PC-9 (cell line): ENCODE measurements around the gene NUPR1. TPM values are rescaled to one million over a fixed set of nuclear protein-coding genes. Genes with fewer than 3 reads are reported as not detected.

ENCODE experiments used
- Bru-seq: library from RNA; stranded (reverse); fragments of 400-500 nt; gene quantifications from one replicate; lab custom pipeline; 2021; lab: Mats Ljungman, UMichigan
- BruChase-seq, 2 experiments: library from RNA; stranded (reverse); fragments of 400-500 nt; gene quantifications; one replicate each; lab custom pipeline; 2021; lab: Mats Ljungman, UMichigan
- BruUV-seq: library from RNA; stranded (reverse); fragments of 400-500 nt; replicated peaks from 2 replicates; lab custom pipeline; 2021; lab: Mats Ljungman, UMichigan
- CTCF ChIA-PET: fragments of 300-600 bp; sonication (Branson Sonifier 250); formaldehyde crosslinking; loops from one replicate; lab custom pipeline; 2022; ENCODE audit warnings: antibody characterized with exemption; lab: Charles Lee
- POLR2A ChIA-PET: fragments of 300-600 bp; sonication (Branson Sonifier 250); formaldehyde crosslinking; loops from one replicate; lab custom pipeline; 2022; ENCODE audit warnings: antibody characterized with exemption; ENCODE audit not compliant: unreplicated experiment; lab: Charles Lee
- DNase-seq, 2 experiments: peaks; one replicate each; pipeline versions ENCODE4 v3.0.0 to v3.0.0-alpha.2; 2015 to 2022; ENCODE audit warnings: mixed read lengths in 1 of 2
- H2AFZ ChIP-seq: fragments of 200-600 bp; sonication (generic); 2 replicates; pipeline ENCODE4 v1.8.1; 2017; ENCODE audit warnings: antibody characterized with exemption
- H3F3A ChIP-seq: fragments of 200-600 bp; sonication (generic); 2 replicates; pipeline ENCODE4 v1.8.1; 2017; ENCODE audit warnings: antibody characterized with exemption, mild to moderate bottlenecking, low read depth; ENCODE audit not compliant: insufficient read depth
- H3K27ac ChIP-seq: fragments of 200-600 bp; sonication (generic); 2 replicates; pipeline ENCODE4 v1.6.1; 2016; ENCODE audit warnings: mixed run types
- H3K27me3 ChIP-seq: fragments of 200-600 bp; sonication (generic); 2 replicates; pipeline ENCODE4 v1.6.1; 2016; ENCODE audit warnings: low read depth, mixed run types; ENCODE audit not compliant: insufficient read depth
- H3K36me3 ChIP-seq: fragments of 200-600 bp; sonication (generic); 2 replicates; pipeline ENCODE4 v1.6.1; 2016; ENCODE audit warnings: low read depth, mixed run types
- H3K4me1 ChIP-seq: fragments of 200-600 bp; sonication (generic); replicated peaks from 2 replicates; pipeline ENCODE4 v1.6.1; 2016; ENCODE audit warnings: mixed run types; ENCODE audit not compliant: insufficient read depth
- H3K4me2 ChIP-seq: fragments of 200-600 bp; sonication (generic); 2 replicates; pipeline ENCODE4 v1.6.1; 2017; ENCODE audit warnings: mixed run types
- H3K4me3 ChIP-seq: fragments of 200-600 bp; sonication (generic); 2 replicates; pipeline ENCODE4 v1.6.1; 2016; ENCODE audit warnings: mixed run types
- H3K79me2 ChIP-seq: fragments of 200-600 bp; sonication (generic); 2 replicates; pipeline ENCODE4 v1.6.1; 2017; ENCODE audit warnings: low read depth, mixed run types
- H3K9me2 ChIP-seq: fragments of 200-600 bp; sonication (generic); 2 replicates; pipeline ENCODE4 v1.8.1; 2017; ENCODE audit warnings: mild to moderate bottlenecking; ENCODE audit not compliant: insufficient read depth
- H3K9me3 ChIP-seq: fragments of 200-600 bp; sonication (generic); 2 replicates; pipeline ENCODE4 v1.8.1; 2016; ENCODE audit warnings: low read depth; ENCODE audit not compliant: insufficient read depth
- H4K20me1 ChIP-seq: fragments of 200-600 bp; sonication (generic); 2 replicates; pipeline ENCODE4 v1.8.1; 2017; ENCODE audit not compliant: insufficient read depth
- CTCF ChIP-seq: fragments of 200-600 bp; sonication (generic); conservative IDR thresholded peaks from 2 replicates; pipeline ENCODE4 v1.6.1; 2017; ENCODE audit warnings: mixed run types, antibody characterized with exemption, mild to moderate bottlenecking, moderate library complexity
- EZH2 ChIP-seq: fragments of 200-600 bp; sonication (generic); IDR thresholded peaks from 2 replicates; pipeline ENCODE4 v1.8.0; 2017; ENCODE audit warnings: antibody characterized with exemption, low read depth
- intact Hi-C: fragments of 100-400 bp; cut with micrococcal nuclease; formaldehyde crosslinking; loops from one replicate; pipeline ENCODE4 v1.10.0; 2022; ENCODE audit not compliant: unreplicated experiment
- long read RNA-seq: library from polyadenylated mRNA; stranded (forward); transcript quantifications from one replicate; pipeline ENCODE4 v2.0.0, GENCODE V29; 2022
- total RNA-seq: library from RNA; stranded (reverse); gene quantifications from 2 replicates; pipeline ENCODE4 v1.2.3, GENCODE V29; 2021

NUPR1 gene
- total RNA-seq = 17.3 and 21.3 TPM in 2 replicates
- percentile 42 among the genes with signal in this experiment for Bru-seq, nascent RNA
- BruChase-seq, experiment 1, labeled RNA remaining after a 2-hour chase = percentile 57 among the genes with signal in this experiment
- percentile 44 among the genes with signal in this experiment for BruChase-seq, experiment 2, labeled RNA remaining after a 6-hour chase
- long read RNA-seq, full-length matches to known transcripts = 64 of 74 reads
- long read RNA-seq, partial matches to known transcripts = 0 of 74 reads
- long read RNA-seq, other reads (novel, unspliced or antisense) = 10 of 74 reads

- Histone ChIP-seq H3K79me2 (no peaks in the 10 kb centered on the region), H3K9me3 (no peaks in the 10 kb centered on the region), H3K4me3 (peak within 1 kb of the TSS; percentile 36; the same call in 1 of the 2 replicates), H3K27ac (peak within 1 kb of the TSS; percentile 27; the same call in 1 of the 2 replicates), H3K4me2 (peak within 1 kb of the TSS; percentile 57), H3F3A (peaks cover 7% of the 10 kb centered on the region; the same call in 1 of the 2 replicates), H3K27me3 (no peaks in the 10 kb centered on the region), H3K36me3 (no peaks in the 10 kb centered on the region), H4K20me1 (no peaks in the 10 kb centered on the region), H3K9me2 (no peaks in the 10 kb centered on the region), H3K4me1 (peaks cover 28% of the 10 kb centered on the region), H2AFZ (peak within 1 kb of the TSS; percentile 61)
- TF ChIP-seq EZH2 (no peak), CTCF (no peak)
- peak; percentile 52 to 61 for DNase-seq
- ChIA-PET POLR2A (no interaction called here), CTCF (no interaction called here)
- no TSS peak for BruUV-seq
- intact Hi-C loops = no loop called here
Measured at GRCh38 chr16:28538733-28539596, at the start of gene NUPR1. TSS of gene NUPR1 (minus strand) at chr16:28538974. CDS start at chr16:28538907, 67 bp downstream.

GRCh38 chr16:28587386-28587785, 48.6 kb upstream of the NUPR1 start:
- H2AFZ ChIP-seq = no peak overlapping the region
- ChIA-PET POLR2A (interaction anchor here (0.6 to 0.7 kb wide), 2 partner anchors 22 to 27 kb away, joined by 3 read pairs; partner anchors contain the start of gene SULT1A1), CTCF (interaction anchor here (0.6 kb wide), 2 partner anchors 310 to 372 kb away, joined by 3 read pairs; no protein-coding TSS in a partner anchor)
- peaks cover 17% of the 10 kb centered on the region; the same call in 1 of the 2 replicates for H3K36me3 ChIP-seq
- H3K79me2 ChIP-seq = no peaks in the 10 kb centered on the region
- peaks cover 38% of the 10 kb centered on the region for H3F3A ChIP-seq
- H3K4me3 ChIP-seq = no peak overlapping the region
- H3K4me2 ChIP-seq = peak overlapping the region; percentile 51
- peak; percentile 96 for DNase-seq
- H3K9me2 ChIP-seq = no peaks in the 10 kb centered on the region
- BruUV-seq = no TSS peak
- no peaks in the 10 kb centered on the region for H4K20me1 ChIP-seq
- H3K27me3 ChIP-seq = no peaks in the 10 kb centered on the region
- peaks cover 39% of the 10 kb centered on the region for H3K4me1 ChIP-seq
- TF ChIP-seq EZH2 = no peak
- TF ChIP-seq CTCF = no peak
- H3K9me3 ChIP-seq = no peaks in the 10 kb centered on the region
- intact Hi-C loops = no loop called here
- peak overlapping the region; percentile 67 for H3K27ac ChIP-seq

- H3F3A ChIP-seq = peaks cover 38% of the 10 kb centered on the region
- no peaks in the 10 kb centered on the region for H3K9me2 ChIP-seq
- H3K4me2 ChIP-seq = peak overlapping the region; percentile 51
- H3K36me3 ChIP-seq = peaks cover 13% of the 10 kb centered on the region; the same call in 1 of the 2 replicates
- no peak overlapping the region for H3K4me3 ChIP-seq
- peaks cover 39% of the 10 kb centered on the region for H3K4me1 ChIP-seq
- peak in 1 of 2 experiments; percentile 91 for DNase-seq
- peak overlapping the region; percentile 67 for H3K27ac ChIP-seq
- no peaks in the 10 kb centered on the region for H4K20me1 ChIP-seq
- H3K27me3 ChIP-seq = no peaks in the 10 kb centered on the region
- H3K9me3 ChIP-seq = no peaks in the 10 kb centered on the region
- H3K79me2 ChIP-seq = no peaks in the 10 kb centered on the region
- no peak overlapping the region for H2AFZ ChIP-seq
- ChIA-PET POLR2A (interaction anchor here (0.6 kb wide), 2 partner anchors 10 to 259 kb away, joined by 4 to 6 read pairs; partner anchors contain the start of gene SULT1A2), CTCF (interaction anchor here (0.6 to 1.6 kb wide), 2 partner anchors 11 to 359 kb away, joined by 3 to 7 read pairs; no protein-coding TSS in a partner anchor)
- no TSS peak for BruUV-seq
- TF ChIP-seq CTCF (no peak), EZH2 (no peak)
- intact Hi-C loops = no loop called here
Measured at GRCh38 chr16:28586466-28586865, 47.7 kb upstream of the NUPR1 start.
